Measurements from ENCODE around the gene HNRNPLL.
"Not testable (repeated sequence)": the region's sequence is repeated elsewhere in the genome, so short reads cannot be mapped to it uniquely, and the experiment has no call there.

GRCh38 chr2:38542248-38542631 is 60.5 kb downstream of the HNRNPLL start:
- TF ChIP-seq CTCF, POLR2A, POLR2AphosphoS5, EP300 (IDR thresholded peaks at IDR 0.05): not testable (repeated sequence)

Measured in gastroesophageal sphincter (tissue), 3 donors.